NCI-H2029 (cell line): ENCODE data around the gene SERPINE1.

Experiments
- DNase-seq: peaks from one replicate; lab custom pipeline; 2025; lab: John Stamatoyannopoulos, UW

Gene SERPINE1

GRCh38 chr7:101170617-101171441 is 43.9 kb downstream of the SERPINE1 start:
- DNase-seq = no peak

GRCh38 chr7:101171442-101171837 is 44.5 kb downstream of the SERPINE1 start:
- no peak for DNase-seq

GRCh38 chr7:101172005-101172853 is 45.3 kb downstream of the SERPINE1 start:
- DNase-seq = peak; percentile 93

- peak; percentile 89 for DNase-seq
Measured at GRCh38 chr7:101172854-101173751, 46.2 kb downstream of the SERPINE1 start.

GRCh38 chr7:101173752-101174244 is 46.9 kb downstream of the SERPINE1 start:
- peak; percentile 51 for DNase-seq

GRCh38 chr7:101174322-101174854 is 47.5 kb downstream of the SERPINE1 start:
- DNase-seq = no peak

- DNase-seq = no peak
Measured at GRCh38 chr7:101175664-101176063, 48.8 kb downstream of the SERPINE1 start.

- no peak for DNase-seq
Measured at GRCh38 chr7:101177644-101178043, 50.7 kb downstream of the SERPINE1 start.

- DNase-seq = no peak
Measured at GRCh38 chr7:101179117-101179516, 52.2 kb downstream of the SERPINE1 start.

GRCh38 chr7:101179713-101180112 is 52.8 kb downstream of the SERPINE1 start:
- no peak for DNase-seq

GRCh38 chr7:101180130-101180755 is 53.3 kb downstream of the SERPINE1 start, which contains the start of gene NAT16:
Gene NAT16, minus strand, starts transcription at chr7:101180293. Its CDS starts 5,486 bp downstream, at chr7:101174807.
- DNase-seq = no peak

GRCh38 chr7:101185258-101185839 is 58.4 kb downstream of the SERPINE1 start:
- no peak for DNase-seq

GRCh38 chr7:101186194-101186593 is 59.3 kb downstream of the SERPINE1 start:
- no peak for DNase-seq

- DNase-seq = no peak
Measured at GRCh38 chr7:101186844-101187428, 60.0 kb downstream of the SERPINE1 start.
